ENCODE results near the gene UBB. TPM values are rescaled to one million over a fixed set of nuclear protein-coding genes. Genes with fewer than 3 reads are reported as not detected.
A peak's percentile ranks its signal among the peaks of the same experiment; 100 is the strongest.

Gene UBB
- total RNA-seq, 4 donors from 2014 or later, result 679 to 1,195 (median 826) TPM

- ATAC-seq (ENCODE audit: low FRiP score) (peak; percentile 60), DNase-seq (ENCODE audit: low spot score) (no peak)
- TF ChIP-seq, protein P1, sequence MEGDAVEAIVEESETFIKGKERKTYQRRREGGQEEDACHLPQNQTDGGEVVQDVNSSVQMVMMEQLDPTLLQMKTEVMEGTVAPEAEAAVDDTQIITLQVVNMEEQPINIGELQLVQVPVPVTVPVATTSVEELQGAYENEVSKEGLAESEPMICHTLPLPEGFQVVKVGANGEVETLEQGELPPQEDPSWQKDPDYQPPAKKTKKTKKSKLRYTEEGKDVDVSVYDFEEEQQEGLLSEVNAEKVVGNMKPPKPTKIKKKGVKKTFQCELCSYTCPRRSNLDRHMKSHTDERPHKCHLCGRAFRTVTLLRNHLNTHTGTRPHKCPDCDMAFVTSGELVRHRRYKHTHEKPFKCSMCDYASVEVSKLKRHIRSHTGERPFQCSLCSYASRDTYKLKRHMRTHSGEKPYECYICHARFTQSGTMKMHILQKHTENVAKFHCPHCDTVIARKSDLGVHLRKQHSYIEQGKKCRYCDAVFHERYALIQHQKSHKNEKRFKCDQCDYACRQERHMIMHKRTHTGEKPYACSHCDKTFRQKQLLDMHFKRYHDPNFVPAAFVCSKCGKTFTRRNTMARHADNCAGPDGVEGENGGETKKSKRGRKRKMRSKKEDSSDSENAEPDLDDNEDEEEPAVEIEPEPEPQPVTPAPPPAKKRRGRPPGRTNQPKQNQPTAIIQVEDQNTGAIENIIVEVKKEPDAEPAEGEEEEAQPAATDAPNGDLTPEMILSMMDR (IDR thresholded peaks at IDR 0.05), result no peak
These were observed 26.1 kb downstream of the UBB start for GRCh38 chr17:16406742-16407674.

DNA sequence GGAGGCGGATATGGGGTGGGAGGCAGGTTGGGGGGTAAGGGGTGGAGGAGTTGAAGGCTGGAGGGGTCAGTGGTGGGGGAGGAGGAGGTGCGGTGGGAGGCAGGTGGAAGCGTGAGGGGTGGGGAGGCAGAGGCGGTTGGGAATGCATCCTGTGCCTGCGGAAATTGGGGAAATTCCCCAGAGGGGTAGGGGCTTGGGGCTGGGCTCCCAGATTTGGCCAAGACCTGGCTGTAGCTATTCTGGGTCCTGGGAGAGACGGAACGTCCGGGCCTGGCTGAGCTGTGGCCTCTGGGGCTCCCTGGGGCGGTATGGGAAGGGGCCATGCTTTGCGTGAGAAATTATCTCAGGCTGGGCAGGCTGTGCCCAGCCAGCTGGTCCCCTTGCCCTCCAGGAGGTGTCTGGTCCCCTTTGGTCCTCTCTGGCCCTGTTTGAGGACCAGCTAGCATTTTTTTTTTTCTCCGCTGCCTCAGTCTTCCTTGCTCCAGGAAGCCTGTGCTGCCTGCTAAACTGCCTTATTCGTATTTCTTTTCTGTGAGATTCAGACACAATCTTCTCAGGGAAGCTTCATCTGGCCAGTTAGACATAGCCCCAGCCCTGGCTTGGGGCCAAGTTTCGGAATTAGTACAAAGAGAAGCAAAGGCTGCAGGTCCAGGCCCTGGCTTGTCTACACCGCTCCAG lies 27.2 kb downstream of the UBB start:
- TF ChIP-seq, protein P1 (IDR thresholded peaks at IDR 0.05), result no peak
- ATAC-seq (ENCODE audit: low FRiP score) (peak; percentile 35), DNase-seq (ENCODE audit: low spot score) (peak; percentile 72)

DNA sequence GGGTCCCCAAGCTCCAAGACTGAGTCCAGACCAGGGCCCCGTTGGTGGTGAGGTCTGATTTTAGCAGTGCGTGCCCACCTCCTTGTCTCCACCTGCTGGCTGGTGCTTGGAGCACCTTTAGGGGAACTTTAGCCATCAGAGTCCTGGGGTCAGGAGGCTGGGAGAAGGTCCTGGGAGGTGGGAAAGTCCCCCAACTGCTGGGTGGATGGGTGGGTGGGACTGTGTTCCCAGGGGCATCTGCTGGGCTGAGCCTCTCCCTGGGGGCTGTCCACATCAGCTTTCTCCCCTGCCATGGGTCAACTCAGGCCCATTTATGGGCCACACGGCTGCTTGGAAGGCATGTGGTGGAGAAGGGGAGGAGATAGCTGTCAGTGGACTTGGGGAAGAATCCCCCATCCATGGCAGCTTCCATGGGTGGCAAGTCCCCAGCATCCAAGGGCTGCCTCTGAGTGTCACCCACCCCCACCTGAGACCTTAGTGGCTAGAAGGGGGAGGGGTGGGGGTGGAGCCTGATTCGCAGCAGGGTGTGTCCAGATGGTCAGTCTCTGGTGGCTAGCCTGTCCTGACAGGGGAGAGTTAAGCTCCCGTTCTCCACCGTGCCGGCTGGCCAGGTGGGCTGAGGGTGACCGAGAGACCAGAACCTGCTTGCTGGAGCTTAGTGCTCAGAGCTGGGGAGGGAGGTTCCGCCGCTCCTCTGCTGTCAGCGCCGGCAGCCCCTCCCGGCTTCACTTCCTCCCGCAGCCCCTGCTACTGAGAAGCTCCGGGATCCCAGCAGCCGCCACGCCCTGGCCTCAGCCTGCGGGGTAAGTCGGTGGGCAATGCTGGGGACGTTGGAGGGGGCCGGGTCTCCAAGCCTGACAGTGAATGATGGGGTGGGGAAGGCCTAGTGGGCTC lies 34.4 kb downstream of the UBB start, which contains the start of gene TRPV2:
TRPV2 (plus strand) TSS at position 541 of the 894 bp plus-strand sequence. CDS start 2,098 bp downstream, outside the sequence.
- ATAC-seq (ENCODE audit: low FRiP score) (no peak), DNase-seq (ENCODE audit: low spot score) (no peak)

DNA sequence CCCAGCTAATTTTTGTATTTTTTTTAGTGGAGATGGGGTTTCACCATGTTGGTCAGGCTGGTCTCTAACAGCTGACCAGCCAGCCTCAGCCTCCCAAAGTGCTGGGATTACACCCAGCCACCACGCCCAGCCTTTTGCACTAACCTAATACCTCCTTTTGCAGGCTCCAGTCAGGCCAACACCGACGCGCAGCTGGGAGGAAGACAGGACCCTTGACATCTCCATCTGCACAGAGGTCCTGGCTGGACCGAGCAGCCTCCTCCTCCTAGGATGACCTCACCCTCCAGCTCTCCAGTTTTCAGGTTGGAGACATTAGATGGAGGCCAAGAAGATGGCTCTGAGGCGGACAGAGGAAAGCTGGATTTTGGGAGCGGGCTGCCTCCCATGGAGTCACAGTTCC lies 36.5 kb downstream of the UBB start:
- no peak for DNase-seq (ENCODE audit: low spot score)
- TF ChIP-seq, protein P1 (IDR thresholded peaks at IDR 0.05), result no peak
- ATAC-seq (ENCODE audit: low FRiP score), result no peak

More for the DNA sequence above, 34.4 kb downstream of the UBB start, which contains the start of gene TRPV2:
- TF ChIP-seq, protein P1 (IDR thresholded peaks at IDR 0.05), result no peak

DNA sequence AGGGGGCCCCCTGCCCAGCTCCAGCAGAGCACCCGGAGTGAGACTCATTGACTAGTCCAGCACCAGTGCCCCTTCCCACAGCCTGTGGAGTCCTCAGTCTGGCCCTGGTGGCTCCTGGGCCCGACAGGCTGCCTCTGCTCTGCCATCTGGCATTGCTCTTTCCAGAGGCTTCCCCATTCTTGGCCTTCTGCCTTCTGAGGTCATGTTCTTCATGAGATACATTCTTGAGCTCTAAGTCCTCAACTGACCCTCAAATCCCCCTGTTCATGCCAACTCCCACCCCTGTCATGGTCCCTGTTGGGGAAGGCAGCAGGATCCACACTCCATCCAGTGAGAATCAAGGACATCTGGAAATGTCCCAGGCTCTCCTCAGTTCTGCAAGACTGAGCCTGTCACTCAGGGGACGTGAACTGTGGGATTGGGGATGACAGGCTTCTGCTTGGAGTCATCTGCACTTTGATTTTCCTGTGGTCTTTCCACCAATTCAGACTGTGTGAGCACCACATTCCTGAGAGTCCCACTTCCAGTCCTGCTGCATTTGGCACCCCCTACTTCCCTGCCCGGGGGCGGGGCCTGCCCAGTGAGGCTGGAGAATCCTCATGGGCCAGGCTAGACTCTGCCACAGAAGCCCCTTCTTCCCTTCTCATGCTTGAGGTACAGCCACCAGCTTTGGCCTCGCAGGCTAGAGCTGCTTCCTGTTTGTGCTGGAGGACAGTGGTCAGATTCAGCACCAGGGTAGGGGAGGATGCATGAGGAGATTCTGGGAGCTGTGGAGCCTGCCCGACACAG lies 37.2 kb downstream of the UBB start:
- TF ChIP-seq, protein P1 (IDR thresholded peaks at IDR 0.05), result no peak
- ATAC-seq (ENCODE audit: low FRiP score) (no peak), DNase-seq (ENCODE audit: low spot score) (no peak)

- DNase-seq (ENCODE audit: low spot score), result no peak
- TF ChIP-seq, protein P1 (IDR thresholded peaks at IDR 0.05), result no peak
- no peak for ATAC-seq (ENCODE audit: low FRiP score)
These were observed 37.8 kb downstream of the UBB start for GRCh38 chr17:16418685-16419068.
